GM12878 (cell line): ENCODE measurements around the gene GRIK4. TPM values are rescaled to one million over a fixed set of nuclear protein-coding genes. Genes with fewer than 3 reads are reported as not detected.

Experiments used
- ATAC-seq: fragments of 200-7000 bp; cut with Tn5 transposase; 3 replicates; pipeline ENCODE4 v1.9.1; 2020; ENCODE audit warnings: mild to moderate bottlenecking, moderate library complexity
- BruUV-seq: library from RNA; stranded (reverse); fragments of 400-500 nt; replicated peaks from 2 replicates; lab custom pipeline; 2021; lab: Mats Ljungman, UMichigan
- CTCF ChIA-PET: fragments of 300-600 bp; sonication (Branson Sonifier 250); formaldehyde crosslinking; extraction: SDS; loops from one replicate; lab custom pipeline; 2021; ENCODE audit warnings: inconsistent platforms; lab: Yijun Ruan, JAX
- POLR2A ChIA-PET: fragments of 350-600 bp; formaldehyde crosslinking; extraction: SDS; loops from one replicate; lab custom pipeline; 2021; ENCODE audit warnings: inconsistent platforms; lab: Charles Lee
- RAD21 ChIA-PET: fragments of 300-600 bp; sonication (Branson Sonifier 250); formaldehyde crosslinking; loops from one replicate; lab custom pipeline; 2023; ENCODE audit warnings: antibody characterized with exemption; ENCODE audit not compliant: unreplicated experiment; lab: Charles Lee
- SMC1A ChIA-PET: fragments of 300-600 bp; sonication (Branson Sonifier 250); formaldehyde crosslinking; loops from one replicate; lab custom pipeline; 2023; ENCODE audit not compliant: unreplicated experiment, uncharacterized antibody; lab: Charles Lee
- DNase-seq: peaks from one replicate; pipeline ENCODE4 v3.0.0-alpha.2; 2011; ENCODE audit warnings: low read depth, low spot score
- FAIRE-seq: peaks from 3 replicates; lab custom pipeline; 2011; peaks lifted over from hg19 to GRCh38; lab: Jason Lieb, UNC
- H2AFZ ChIP-seq: 2 replicates; pipeline ENCODE4 v1.6.0; 2011; ENCODE audit warnings: low read depth, low read length, control low read depth; ENCODE audit not compliant: control insufficient read depth
- H3K27ac ChIP-seq: 2 replicates; pipeline ENCODE4 v1.5.1; 2011; ENCODE audit warnings: control low read depth; ENCODE audit not compliant: control insufficient read depth, insufficient read depth
- H3K27me3 ChIP-seq, 2 experiments: replicated peaks in 1 of 2; 2 replicates each; pipeline versions ENCODE4 v1.6.0 to v1.6.1; 2011; ENCODE audit warnings: low read length in 1 of 2; ENCODE audit not compliant: control insufficient read depth in 2 of 2, insufficient read depth in 2 of 2
- H3K36me3 ChIP-seq, 2 experiments: 2 replicates each; pipeline ENCODE4 v1.5.1; 2011; ENCODE audit warnings: low read length in 1 of 2; ENCODE audit not compliant: control insufficient read depth in 2 of 2, insufficient read depth in 2 of 2
- H3K4me1 ChIP-seq: 2 replicates; pipeline ENCODE4 v1.6.1; 2011; ENCODE audit warnings: mild to moderate bottlenecking, low read length, moderate library complexity, mixed read lengths; ENCODE audit not compliant: control insufficient read depth, insufficient read depth
- H3K4me2 ChIP-seq: 2 replicates; pipeline ENCODE4 v1.6.0; 2011; ENCODE audit warnings: control low read depth; ENCODE audit not compliant: control insufficient read depth, insufficient read depth
- H3K4me3 ChIP-seq: fragments of 200-600 bp; sonication (generic); 2 replicates; pipeline ENCODE4 v1.5.1; 2016
- H3K79me2 ChIP-seq: 2 replicates; pipeline ENCODE4 v1.6.0; 2011; ENCODE audit warnings: low read length; ENCODE audit not compliant: control insufficient read depth, insufficient read depth
- H3K9ac ChIP-seq: 2 replicates; pipeline ENCODE4 v1.8.0; 2011; ENCODE audit warnings: low read length, control low read depth, mixed read lengths; ENCODE audit not compliant: control insufficient read depth, insufficient read depth
- H3K9me3 ChIP-seq: replicated peaks from 3 replicates; pipeline ENCODE4 v1.5.1; 2011; ENCODE audit warnings: mild to moderate bottlenecking, low read length; ENCODE audit not compliant: control insufficient read depth, insufficient read depth
- H4K20me1 ChIP-seq: 2 replicates; pipeline ENCODE4 v1.6.0; 2011; ENCODE audit not compliant: control insufficient read depth, insufficient read depth
- ATF7 ChIP-seq: fragments of 450-650 bp; IDR thresholded peaks from 2 replicates; pipeline ENCODE4 v1.6.1; 2016; ENCODE audit warnings: low read depth, mild to moderate bottlenecking
- E2F8 ChIP-seq: fragments of 450-650 bp; IDR thresholded peaks from 2 replicates; pipeline ENCODE4 v1.6.1; 2018; ENCODE audit warnings: mild to moderate bottlenecking, low read depth, moderate library complexity; ENCODE audit not compliant: partially characterized antibody
- JUNB ChIP-seq: IDR thresholded peaks from 2 replicates; pipeline ENCODE4 v1.6.1; 2016; ENCODE audit warnings: antibody characterized with exemption, mild to moderate bottlenecking
- KLF5 ChIP-seq: fragments of 450-650 bp; IDR thresholded peaks from 2 replicates; pipeline ENCODE4 v1.6.1; 2014; ENCODE audit warnings: mild to moderate bottlenecking; ENCODE audit not compliant: partially characterized antibody
- MLLT1 ChIP-seq: fragments of 450-650 bp; IDR thresholded peaks from 2 replicates; pipeline ENCODE4 v1.6.1; 2016; ENCODE audit warnings: mild to moderate bottlenecking
- NR2F1 ChIP-seq: fragments of 450-650 bp; conservative IDR thresholded peaks from 2 replicates; pipeline ENCODE4 v1.6.1; 2017; ENCODE audit warnings: mild to moderate bottlenecking
- PAX5 ChIP-seq: IDR thresholded peaks from 2 replicates; pipeline ENCODE4 v1.6.1; 2011; ENCODE audit warnings: low read depth, low read length, borderline replicate concordance
- RAD21 ChIP-seq: IDR thresholded peaks from 2 replicates; pipeline ENCODE4 v1.6.1; 2011; ENCODE audit warnings: mild to moderate bottlenecking, low read depth, low read length, moderate library complexity; ENCODE audit not compliant: insufficient read depth
- RB1 ChIP-seq: fragments of 450-650 bp; formaldehyde crosslinking; IDR thresholded peaks from 2 replicates; pipeline ENCODE4 v1.6.1; 2017; ENCODE audit warnings: mild to moderate bottlenecking, borderline replicate concordance
- ZBTB33 ChIP-seq: fragments of 450-650 bp; IDR thresholded peaks from 2 replicates; pipeline ENCODE4 v1.6.1; 2017; ENCODE audit warnings: mild to moderate bottlenecking
- WGBS: methylation state at CpG from one replicate; pipeline ENCODE4 v1.1.6; 2016; ENCODE audit warnings: low lambda C conversion rate; ENCODE audit not compliant: insufficient replicate concordance, insufficient coverage; ENCODE audit errors: missing lambda C conversion rate; 5-methylcytosine and 5-hydroxymethylcytosine counted together
- in situ Hi-C: fragments of 300-500 bp; cut with MboI; formaldehyde crosslinking; loops from 9 replicates; pipeline ENCODE4 v1.14.3; 2018; ENCODE audit warnings: mixed read lengths
- intact Hi-C: fragments of 100-400 bp; cut with micrococcal nuclease; formaldehyde crosslinking; loops from one replicate; pipeline ENCODE4 v1.14.2; 2022; ENCODE audit not compliant: unreplicated experiment
- polyA plus RNA-seq, 11 experiments: library from polyadenylated mRNA; depleted of rRNA in 4 of 11; unstranded in 6 of 11; stranded (reverse) in 5 of 11; fragments of >200 nt; fragmentation: Nextera tagmentation in 4 of 11; fragmentation: Illumina TruSeq in 1 of 11; extraction: Ambion mirVana in 4 of 11; extraction: Trizol in 1 of 11; gene quantifications; 1 replicate in 1 of 11; 2 replicates in 10 of 11; pipeline versions ENCODE4 v1.2.1 to v1.2.3, GENCODE V29; 2011 to 2016; ENCODE audit warnings: inconsistent platforms in 2 of 11, missing spikeins in 2 of 11, low read depth in 1 of 11
- total RNA-seq, 4 experiments: library from RNA; depleted of rRNA in 3 of 4; stranded (reverse); fragments of >200 nt in 3 of 4; fragmentation: Illumina TruSeq in 1 of 4; extraction: Trizol in 1 of 4; gene quantifications; 2 replicates each; pipeline versions ENCODE4 v1.2.1 to v1.2.3, GENCODE V29; 2013 to 2021

GRIK4 gene
- total and polyA plus RNA-seq, 10 of the 15 experiments (the other 5 are each of a cell fraction or from before 2014, with no cell fraction given): 0.33 to 3.6 (median 0.72) TPM

- POLR2A ChIA-PET: no interaction called here
- RAD21 ChIA-PET: no interaction called here
- FAIRE-seq (no peak), ATAC-seq (no peak), DNase-seq (no peak)
- Histone ChIP-seq H3K36me3 (peaks cover 0 to 3% of the 10 kb centered on the region in 2 experiments; a peak in 1 of 4 replicates), H3K27ac (no peak overlapping the region), H3K79me2 (no peaks in the 10 kb centered on the region), H3K4me2 (no peak overlapping the region), H3K4me3 (no peak overlapping the region), H4K20me1 (no peaks in the 10 kb centered on the region), H3K9ac (no peak overlapping the region), H3K4me1 (no peaks in the 10 kb centered on the region), H2AFZ (no peak overlapping the region), H3K9me3 (no peaks in the 10 kb centered on the region), H3K27me3 (no peaks in the 10 kb centered on the region)
- SMC1A ChIA-PET: no interaction called here
- TF ChIP-seq RB1: no peak
- CTCF ChIA-PET: no interaction called here
- BruUV-seq: no TSS peak
- in situ Hi-C loops: no loop called here
- intact Hi-C loops: no loop called here
- WGBS: 95% methylated on average over 3 of the region's 3 CpGs
Observed at GRCh38 chr11:120471994-120472393, 39.6 kb upstream of the GRIK4 start.

GRCh38 chr11:120473503-120473902, 38.0 kb upstream of the GRIK4 start:
- intact Hi-C loops: no loop called here
- Histone ChIP-seq H3K36me3 (peaks cover 0 to 6% of the 10 kb centered on the region in 2 experiments; a peak in 2 of 4 replicates), H3K27me3 (no peaks in the 10 kb centered on the region), H4K20me1 (no peaks in the 10 kb centered on the region), H3K9ac (no peak overlapping the region), H3K79me2 (no peaks in the 10 kb centered on the region), H3K27ac (no peak overlapping the region), H3K9me3 (no peaks in the 10 kb centered on the region), H3K4me1 (no peaks in the 10 kb centered on the region), H3K4me3 (no peak overlapping the region), H2AFZ (no peak overlapping the region), H3K4me2 (no peak overlapping the region)
- CTCF ChIA-PET: no interaction called here
- POLR2A ChIA-PET: no interaction called here
- FAIRE-seq (no peak), DNase-seq (no peak), ATAC-seq (no peak)
- WGBS: 94% methylated on average over 3 of the region's 3 CpGs
- no TSS peak for BruUV-seq
- no peak for TF ChIP-seq NR2F1
- TF ChIP-seq ZBTB33: no peak
- TF ChIP-seq RAD21: no peak
- TF ChIP-seq E2F8: no peak
- TF ChIP-seq ATF7: no peak
- TF ChIP-seq PAX5: no peak
- no peak for TF ChIP-seq JUNB
- no peak for TF ChIP-seq KLF5
- TF ChIP-seq MLLT1: no peak
- SMC1A ChIA-PET: no interaction called here
- RAD21 ChIA-PET: no interaction called here
- in situ Hi-C loops: no loop called here
